ENCODE data around the gene TAS1R2.

DNA sequence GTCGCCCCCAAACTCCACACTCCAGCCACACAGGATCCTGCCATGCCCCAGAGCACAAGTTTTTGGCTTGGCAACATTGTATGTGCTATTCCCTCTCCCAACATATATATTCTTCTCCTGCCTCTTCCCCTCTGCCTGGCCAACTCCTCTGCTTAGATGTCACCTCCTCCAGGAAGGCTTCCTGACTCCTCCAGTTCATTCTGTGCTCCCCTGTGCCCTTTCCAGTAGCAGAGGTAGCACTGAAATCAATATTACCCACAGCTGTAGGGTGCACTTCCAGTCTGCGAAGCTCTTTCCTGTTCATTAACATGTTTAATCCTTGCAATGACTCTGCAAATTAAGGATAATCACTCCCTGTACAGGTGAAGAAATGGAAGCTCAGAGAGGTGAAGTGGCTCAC lies 21.7 kb upstream of the TAS1R2 start:
- TF ChIP-seq RAD21 (IDR thresholded peaks at IDR 0.05; ENCODE audit: low read depth) (no peak), TAF1 (IDR thresholded peaks at IDR 0.05; ENCODE audit: low read depth) (no peak), MAX (IDR thresholded peaks at IDR 0.05) (no peak), EP300 (IDR thresholded peaks at IDR 0.05; ENCODE audit: borderline replicate concordance) (no peak), CEBPB (IDR thresholded peaks at IDR 0.05) (no peak), EGR1 (IDR thresholded peaks at IDR 0.05) (no peak), TCF12 (IDR thresholded peaks at IDR 0.05; ENCODE audit: low read depth) (no peak), FOXM1 (IDR thresholded peaks at IDR 0.05; ENCODE audit: borderline replicate concordance, low read depth) (no peak), YY1 (IDR thresholded peaks at IDR 0.05; ENCODE audit: low read depth) (no peak)
